Right atrium auricular region (tissue), 2 donors: ENCODE measurements around the gene SCAP. TPM values are rescaled to one million over a fixed set of nuclear protein-coding genes. Genes with fewer than 3 reads are reported as not detected.
A peak's percentile ranks its signal among the peaks of the same experiment; 100 is the strongest.

Experiments
- DNase-seq: peaks from one replicate; pipeline ENCODE4 v3.0.0-alpha.2; 2019; ENCODE audit warnings: low spot score
- H3K27ac ChIP-seq, 2 donors: fragments of 200-600 bp; sonication (generic); 1 replicate in 1 of 2; 2 replicates in 1 of 2; pipeline ENCODE4 v1.5.1; 2016 to 2019
- H3K27me3 ChIP-seq, 2 donors: fragments of 200-600 bp; sonication (generic); one replicate each; pipeline versions ENCODE4 v1.5.1 to v1.6.0; 2017 to 2019
- H3K36me3 ChIP-seq: fragments of 200-600 bp; sonication (generic); one replicate; pipeline ENCODE4 v1.5.1; 2016
- H3K4me1 ChIP-seq, 2 donors: fragments of 200-600 bp; sonication (generic); one replicate each; pipeline versions ENCODE4 v1.5.1 to v1.6.0; 2017 to 2019
- H3K4me3 ChIP-seq, 2 donors: fragments of 200-600 bp; sonication (generic); 1 replicate in 1 of 2; 2 replicates in 1 of 2; pipeline ENCODE4 v1.5.1; 2017 to 2019; ENCODE audit warnings: mild to moderate bottlenecking in 1 of 2, moderate library complexity in 1 of 2
- H3K9me3 ChIP-seq, 2 donors: fragments of 200-600 bp; sonication (generic); one replicate each; pipeline ENCODE4 v1.5.1; 2019
- CTCF ChIP-seq, 2 donors: fragments of 200-600 bp; sonication (generic); IDR thresholded peaks; one replicate each; pipeline ENCODE4 v1.5.1; 2019; ENCODE audit warnings: antibody characterized with exemption in 2 of 2
- total RNA-seq, 2 donors: library from RNA; depleted of rRNA; stranded (reverse); fragments of >200 nt; gene quantifications; one replicate each; pipeline ENCODE4 v1.1.0, GENCODE V29; 2016

The SCAP gene
- total RNA-seq, 2 donors from 2014 or later: 46.5 to 57.3 TPM

DNA sequence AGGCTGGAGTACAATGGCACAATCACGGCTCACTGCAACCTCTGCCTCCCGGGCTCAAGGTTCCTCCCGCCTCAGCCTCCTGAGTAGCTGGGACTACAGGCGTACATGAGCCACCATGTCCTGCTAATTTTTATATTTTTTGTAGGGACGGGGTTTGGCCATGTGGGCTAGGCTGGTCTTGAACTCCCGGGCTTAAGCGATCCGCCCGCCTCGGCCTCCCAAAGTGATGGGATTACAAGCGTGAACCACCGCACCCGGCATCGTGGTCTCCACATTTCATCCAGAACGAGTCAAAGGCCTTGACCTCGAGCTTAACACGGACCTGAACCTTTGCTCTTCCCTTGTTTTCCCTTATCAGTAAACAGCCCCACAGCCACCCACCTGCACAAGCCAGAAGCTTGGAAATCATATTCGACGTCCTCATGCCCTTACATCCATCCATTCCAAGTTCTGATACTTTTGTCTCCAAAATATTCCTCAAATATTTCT lies 96.3 kb downstream of the SCAP start:
- Histone ChIP-seq H3K9me3 (no peaks in the 10 kb centered on the region), H3K36me3 (no peaks in the 10 kb centered on the region), H3K27ac (peak overlapping the region; percentile 94 to 96), H3K4me1 (peaks cover 0 to 33% of the 10 kb centered on the region in 2 donors), H3K27me3 (no peaks in the 10 kb centered on the region), H3K4me3 (peak overlapping the region; percentile 78 to 92)
- DNase-seq: no peak
- TF ChIP-seq CTCF (IDR thresholded peaks at IDR 0.05): no peak

- DNase-seq: no peak
- Histone ChIP-seq H3K27me3 (no peaks in the 10 kb centered on the region), H3K9me3 (no peaks in the 10 kb centered on the region), H3K36me3 (no peaks in the 10 kb centered on the region), H3K4me3 (no peak overlapping the region), H3K27ac (no peak overlapping the region), H3K4me1 (peaks cover 0 to 33% of the 10 kb centered on the region in 2 donors)
- TF ChIP-seq CTCF (IDR thresholded peaks at IDR 0.05): no peak
These were observed 96.9 kb downstream of the SCAP start for GRCh38 chr3:47378869-47379268.

- Histone ChIP-seq H3K27me3 (no peaks in the 10 kb centered on the region), H3K4me1 (peaks cover 0 to 19% of the 10 kb centered on the region in 2 donors), H3K27ac (no peak overlapping the region), H3K36me3 (no peaks in the 10 kb centered on the region), H3K9me3 (no peaks in the 10 kb centered on the region), H3K4me3 (no peak overlapping the region)
- TF ChIP-seq CTCF (IDR thresholded peaks at IDR 0.05): no peak
- DNase-seq: no peak
These were observed 98.6 kb downstream of the SCAP start for GRCh38 chr3:47377186-47377585.

DNA sequence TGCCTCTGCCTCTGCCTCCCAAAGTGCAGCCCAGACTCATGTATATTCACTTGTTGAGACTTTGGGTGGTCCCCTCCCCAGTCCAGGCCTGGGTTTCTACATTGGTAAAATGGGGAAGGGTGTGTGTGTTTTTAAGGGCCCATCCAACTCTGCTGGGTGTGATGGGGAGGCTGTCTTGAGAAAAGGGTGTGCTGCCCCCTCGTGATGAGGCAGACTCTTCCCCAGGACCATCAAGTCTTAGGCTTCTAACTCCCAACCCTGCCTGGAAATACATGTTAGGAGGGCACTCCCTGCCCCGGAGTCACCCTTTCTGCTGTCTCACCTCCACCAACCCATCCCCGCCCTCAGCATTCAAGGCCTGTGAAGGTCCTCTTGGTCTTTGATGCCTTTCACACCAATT lies 99.3 kb downstream of the SCAP start:
- H3K27me3 ChIP-seq: no peaks in the 10 kb centered on the region
- H3K9me3 ChIP-seq: no peaks in the 10 kb centered on the region
- DNase-seq: no peak
- no peak overlapping the region for H3K4me3 ChIP-seq
- peaks cover 0 to 11% of the 10 kb centered on the region in 2 donors for H3K4me1 ChIP-seq
- no peaks in the 10 kb centered on the region for H3K36me3 ChIP-seq
- no peak for TF ChIP-seq CTCF (IDR thresholded peaks at IDR 0.05)
- no peak overlapping the region for H3K27ac ChIP-seq

DNA sequence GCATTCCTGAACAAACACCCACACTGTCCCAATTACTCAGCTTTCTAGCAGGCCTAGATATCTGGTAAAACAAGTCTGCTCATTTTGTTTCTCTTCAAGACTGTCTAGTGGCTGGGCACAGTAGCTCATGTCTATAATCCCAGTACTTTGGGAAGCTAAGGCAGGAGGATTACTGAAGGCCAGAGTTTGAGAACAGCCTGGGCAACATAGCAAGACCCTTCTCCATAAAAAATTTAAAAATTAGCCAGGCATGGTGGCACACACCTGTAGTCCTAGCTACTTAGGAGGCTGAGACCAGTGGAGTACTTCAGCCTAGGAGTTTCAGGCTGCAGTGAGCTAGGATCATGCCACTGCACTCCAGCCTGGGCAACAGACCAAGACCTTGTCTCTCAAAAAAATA lies 101.2 kb downstream of the SCAP start:
- Histone ChIP-seq H3K4me3 (no peak overlapping the region), H3K4me1 (peaks cover 0 to 3% of the 10 kb centered on the region in 2 donors), H3K27ac (no peak overlapping the region), H3K9me3 (no peaks in the 10 kb centered on the region), H3K27me3 (no peaks in the 10 kb centered on the region), H3K36me3 (no peaks in the 10 kb centered on the region)
- no peak for DNase-seq
- TF ChIP-seq CTCF (IDR thresholded peaks at IDR 0.05): no peak
